T-cell (primary cell): Measurements from ENCODE around the gene TOMM20. TPM values are rescaled to one million over a fixed set of nuclear protein-coding genes. Genes with fewer than 3 reads are reported as not detected.
A peak's percentile ranks its signal among the peaks of the same experiment; 100 is the strongest.
"Not testable (repeated sequence)": the region's sequence is repeated elsewhere in the genome, so short reads cannot be mapped to it uniquely, and the experiment has no call there.

Experiments
- ATAC-seq, 4 experiments: fragments of 200-7000 bp in 3 of 4; fragments of 150-1000 bp in 1 of 4; cut with Tn5 transposase; replicated peaks in 1 of 4; 1 replicate in 3 of 4; 2 replicates in 1 of 4; pipeline ENCODE4 v1.10.0; 2021; ENCODE audit warnings: moderate library complexity in 3 of 4, mild to moderate bottlenecking in 2 of 4, moderate number of reproducible peaks in 1 of 4
- CTCF ChIA-PET, 2 donors: fragments of 300-600 bp; sonication (Branson Sonifier 250); formaldehyde crosslinking; loops; one replicate each; lab custom pipeline; 2022; ENCODE audit warnings: antibody characterized with exemption in 2 of 2; lab: Charles Lee
- POLR2A ChIA-PET, 2 donors: fragments of 300-600 bp; sonication (Branson Sonifier 250); formaldehyde crosslinking; loops; one replicate each; lab custom pipeline; 2022; ENCODE audit warnings: antibody characterized with exemption in 2 of 2; lab: Charles Lee
- DNase-seq, 35 experiments: peaks; one replicate each; pipeline versions ENCODE4 v3.0.0 to v3.0.0-alpha.2; 2013 to 2023
- H3K27ac ChIP-seq: one replicate; pipeline ENCODE4 v1.5.1; 2013; ENCODE audit warnings: low read length
- H3K27me3 ChIP-seq, 2 experiments: replicated peaks in 1 of 2; 1 replicate in 1 of 2; 2 replicates in 1 of 2; pipeline versions ENCODE4 v1.6.1 to v1.7.0; 2013; ENCODE audit warnings: low read length in 1 of 2, mixed read lengths in 1 of 2; ENCODE audit not compliant: control insufficient read depth in 2 of 2, insufficient read depth in 2 of 2; ENCODE audit errors: extremely low read depth in 1 of 2
- H3K36me3 ChIP-seq, 2 donors: 1 replicate in 1 of 2; 2 replicates in 1 of 2; pipeline versions ENCODE4 v1.6.1 to v1.7.0; 2013; ENCODE audit warnings: low read length in 1 of 2; ENCODE audit not compliant: control insufficient read depth in 2 of 2, insufficient read depth in 1 of 2; ENCODE audit errors: extremely low read depth in 1 of 2
- H3K4me1 ChIP-seq, 2 experiments: 1 replicate in 1 of 2; 2 replicates in 1 of 2; pipeline versions ENCODE4 v1.6.1 to v1.7.0; 2013; ENCODE audit warnings: low read length in 2 of 2, mixed read lengths in 1 of 2; ENCODE audit not compliant: insufficient read depth in 2 of 2, control insufficient read depth in 1 of 2; ENCODE audit errors: extremely low read depth in 1 of 2
- H3K4me3 ChIP-seq, 2 donors: 1 replicate in 1 of 2; 2 replicates in 1 of 2; pipeline versions ENCODE4 v1.5.1 to v1.7.0; 2013; ENCODE audit warnings: mild to moderate bottlenecking in 2 of 2, low read length in 1 of 2, moderate library complexity in 1 of 2; ENCODE audit not compliant: control insufficient read depth in 1 of 2; ENCODE audit errors: extremely low read depth in 1 of 2
- H3K9me3 ChIP-seq: 2 replicates; pipeline ENCODE4 v1.7.0; 2013
- H3K27ac Mint-ChIP-seq, 2 donors: one replicate each; pipeline ENCODE4 v1.8.0; 2020 to 2021; ENCODE audit warnings: mild to moderate bottlenecking in 2 of 2, mixed read lengths in 2 of 2
- H3K27me3 Mint-ChIP-seq, 2 donors: one replicate each; pipeline ENCODE4 v1.8.0; 2021 to 2022; ENCODE audit warnings: mixed read lengths in 2 of 2
- H3K36me3 Mint-ChIP-seq: one replicate; pipeline ENCODE4 v1.8.0; 2021; ENCODE audit warnings: mixed read lengths
- H3K4me1 Mint-ChIP-seq, 3 donors: one replicate each; pipeline ENCODE4 v1.8.0; 2020 to 2022; ENCODE audit warnings: mixed read lengths in 3 of 3, mild to moderate bottlenecking in 1 of 3
- H3K4me3 Mint-ChIP-seq, 3 donors: one replicate each; pipeline ENCODE4 v1.8.0; 2020 to 2022; ENCODE audit warnings: mild to moderate bottlenecking in 3 of 3, mixed read lengths in 3 of 3, moderate library complexity in 3 of 3
- H3K9me3 Mint-ChIP-seq, 3 donors: one replicate each; pipeline ENCODE4 v1.8.0; 2020 to 2022; ENCODE audit warnings: mixed read lengths in 3 of 3
- WGBS: methylation state at CpG from one replicate; pipeline ENCODE4 v1.1.5; 2013; ENCODE audit warnings: missing lambda C conversion rate; ENCODE audit not compliant: insufficient coverage; 5-methylcytosine and 5-hydroxymethylcytosine counted together
- total RNA-seq, 35 experiments: library from RNA in 6 of 35; stranded (reverse) in 6 of 35; fragments of 120-200 nt in 1 of 35; gene quantifications; one replicate each; pipeline versions ENCODE4 v1.2.1 to v1.2.4 and lab custom pipeline; 2013 to 2026

TOMM20 gene
- total RNA-seq, 5 donors from 2014 or later (not counting 1 experiment from before 2014, with no cell fraction given) = 81.7 to 115 (median 106) TPM

DNA sequence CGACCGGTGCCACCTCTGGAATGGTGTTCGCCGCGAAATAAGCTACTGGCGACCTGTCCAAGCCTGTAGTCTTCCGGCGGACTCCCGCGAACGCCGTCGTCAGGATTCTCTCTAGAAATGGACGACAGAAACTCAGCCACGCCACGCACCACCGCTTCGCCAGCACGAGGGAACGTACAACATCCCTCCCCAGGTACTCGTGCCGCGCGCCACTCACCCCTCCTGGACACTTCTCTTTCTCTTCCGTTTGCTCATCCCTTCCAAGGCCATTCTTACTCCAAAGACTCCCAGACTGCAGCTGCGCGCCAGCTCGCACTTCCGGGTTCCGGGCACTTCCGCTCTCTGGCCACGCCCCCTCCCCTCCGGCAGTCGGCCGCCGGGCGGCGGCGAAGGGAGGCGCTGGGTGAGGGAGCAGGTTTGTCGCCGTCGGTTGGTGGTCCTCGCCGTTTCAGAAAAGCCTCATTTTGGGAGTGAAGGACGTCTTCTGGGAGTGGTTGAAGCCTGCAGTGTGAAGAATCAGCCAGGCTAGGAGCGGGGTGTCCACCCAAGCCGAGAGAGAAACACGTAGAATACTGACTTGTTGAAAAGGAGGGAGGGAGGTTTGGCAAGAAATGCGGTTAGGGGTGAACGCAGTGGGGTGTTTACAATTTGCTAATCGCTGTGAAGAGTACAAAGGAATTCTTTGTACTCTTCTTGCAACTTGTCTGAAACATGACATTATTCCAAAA, 32.5 kb upstream of the TOMM20 start, which contains the start of gene RBM34:
Gene RBM34, minus strand, starts transcription at position 294 of the 728 bp plus-strand sequence. Its CDS starts 24 bp downstream, at position 270.
- Histone ChIP-seq H3K9me3 (no peaks in the 10 kb centered on the region), H3K36me3 (peaks cover 0 to 29% of the 10 kb centered on the region in 2 donors), H3K27ac (peak within 1 kb of the TSS; percentile 85), H3K4me3 (peak within 1 kb of the TSS; percentile 88 to 93), H3K27me3 (no peaks in the 10 kb centered on the region), H3K4me1 (peaks cover 13 to 37% of the 10 kb centered on the region in 2 experiments)
- CTCF ChIA-PET = interaction anchor here (0.5 to 1.6 kb wide), 7 partner anchors 32 to 661 kb away, joined by 3 to 8 read pairs (median 3); no protein-coding TSS in a partner anchor
- Mint-ChIP-seq H3K9me3 (no peaks in the 10 kb centered on the region), H3K27me3 (no peaks in the 10 kb centered on the region), H3K4me3 (peak within 1 kb of the TSS in 2 of 3 donors; percentile 93), H3K4me1 (peaks cover 25 to 27% (median 25%) of the 10 kb centered on the region in 3 donors), H3K27ac (peak within 1 kb of the TSS; percentile 97 to 99), H3K36me3 (peaks cover 11% of the 10 kb centered on the region)
- DNase-seq (peak; percentile 81 to 95 (median 90)), ATAC-seq (peak; percentile 91 to 94 (median 93))
- 0% methylated on average over 36 of the region's 52 CpGs for WGBS
- POLR2A ChIA-PET = interaction anchor here (0.6 to 1.4 kb wide), 7 partner anchors 28 to 167 kb away, joined by 3 to 4 read pairs (median 3); partner anchors contain the start of genes TOMM20 (in 2 of the 2) and ARID4B (in 1 of the 2)

DNA sequence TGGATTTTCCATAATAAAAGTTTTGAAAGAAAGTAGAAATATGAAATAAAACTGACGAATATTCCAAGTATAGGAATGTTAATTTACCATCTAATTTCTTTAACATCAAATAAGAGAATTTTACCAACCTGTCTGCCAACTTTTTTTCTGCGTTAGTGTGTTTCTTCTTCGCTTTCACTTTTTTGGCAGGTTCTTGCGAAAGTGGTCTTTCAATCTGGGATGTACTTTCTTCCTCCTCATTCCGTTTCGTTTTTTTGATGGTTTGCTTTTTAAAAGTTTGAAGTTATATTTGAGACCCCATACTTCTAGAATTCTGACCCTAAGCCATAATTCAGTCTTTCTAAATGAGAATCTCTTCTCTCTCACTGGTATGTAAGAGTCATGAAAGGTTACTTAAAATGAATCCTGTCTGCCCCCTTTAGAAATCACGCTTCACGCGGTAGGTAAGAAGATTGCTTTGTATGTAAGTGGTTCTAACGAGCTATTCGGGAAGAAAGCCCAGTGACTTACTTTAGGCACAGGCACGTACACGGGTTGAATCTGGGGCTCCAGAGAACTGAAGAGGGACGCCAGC, 31.8 kb upstream of the TOMM20 start:
- peak overlapping the region in 2 of 3 donors; percentile 93 for H3K4me3 Mint-ChIP-seq
- peak overlapping the region; percentile 85 for H3K27ac ChIP-seq
- peaks cover 0 to 29% of the 10 kb centered on the region in 2 donors for H3K36me3 ChIP-seq
- peaks cover 13 to 41% of the 10 kb centered on the region in 2 experiments for H3K4me1 ChIP-seq
- peak in 14 of 35 experiments; percentile 7 to 74 (median 34) for DNase-seq
- H3K4me3 ChIP-seq = peak overlapping the region; percentile 88 to 93
- no peaks in the 10 kb centered on the region for H3K27me3 Mint-ChIP-seq
- peak overlapping the region; percentile 97 to 99 for H3K27ac Mint-ChIP-seq
- ATAC-seq = peak; percentile 64 to 74 (median 72)
- peaks cover 11% of the 10 kb centered on the region for H3K36me3 Mint-ChIP-seq
- H3K4me1 Mint-ChIP-seq = peaks cover 25 to 27% (median 25%) of the 10 kb centered on the region in 3 donors
- CTCF ChIA-PET = interaction anchor here (0.5 to 1.6 kb wide), 8 partner anchors 31 to 660 kb away, joined by 3 to 8 read pairs (median 4); no protein-coding TSS in a partner anchor
- POLR2A ChIA-PET = interaction anchor here (0.5 to 1.4 kb wide), 9 partner anchors 27 to 571 kb away, joined by 3 to 5 read pairs (median 3); partner anchors contain the start of genes TOMM20 (in 2 of the 2) and ARID4B (in 1 of the 2)
- no peaks in the 10 kb centered on the region for H3K27me3 ChIP-seq
- 0% methylated on average over 8 of the region's 14 CpGs for WGBS
- no peaks in the 10 kb centered on the region for H3K9me3 Mint-ChIP-seq
- no peaks in the 10 kb centered on the region for H3K9me3 ChIP-seq

DNA sequence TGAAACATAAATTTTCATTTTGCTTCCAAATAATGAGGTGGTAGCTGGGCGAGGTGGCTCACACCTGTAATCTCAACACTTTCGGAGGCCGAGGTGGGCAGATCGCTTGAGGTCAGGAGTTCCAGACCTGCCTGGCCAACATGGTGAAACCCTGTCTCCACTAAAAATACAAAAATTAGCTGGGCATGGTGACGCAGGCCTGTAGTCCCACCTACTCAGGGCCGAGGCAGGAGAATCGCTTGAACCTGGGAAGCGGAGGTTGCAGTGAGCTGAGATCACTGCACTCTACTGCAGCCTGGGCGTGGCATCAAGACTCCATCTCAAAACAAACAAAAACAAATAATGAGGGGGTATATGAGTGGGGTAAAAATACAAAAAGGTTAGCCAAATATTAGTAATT, 31.3 kb upstream of the TOMM20 start:
- H3K4me3 ChIP-seq = peak overlapping the region in 1 of 2 donors; percentile 88
- CTCF ChIA-PET = interaction anchor here in 1 of 2 donors (0.7 to 1.6 kb wide), 2 partner anchors 660 to 850 kb away, joined by 3 read pairs; no protein-coding TSS in a partner anchor
- 95% methylated on average over 4 of the region's 9 CpGs for WGBS

DNA sequence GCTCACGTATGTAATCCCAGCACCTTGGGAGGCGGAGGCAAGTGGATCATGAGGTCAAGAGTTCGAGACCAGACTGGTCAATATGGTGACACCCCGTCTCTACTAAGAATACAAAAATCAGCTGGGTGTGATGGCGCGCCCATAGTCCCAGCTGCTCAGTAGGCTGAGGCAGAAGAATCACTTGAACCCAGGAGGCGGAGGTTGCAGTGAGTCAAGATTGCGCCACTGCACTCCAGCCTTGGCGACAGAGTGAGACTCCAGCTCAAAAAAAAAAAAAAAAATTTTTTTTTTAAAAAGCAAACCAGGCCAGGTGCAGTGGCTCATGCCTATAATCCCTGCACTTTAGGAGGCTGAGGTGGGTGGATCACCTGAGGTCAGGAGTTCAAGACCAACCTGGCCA, 30.6 kb upstream of the TOMM20 start:
- WGBS = 100% methylated on average over 8 of the region's 9 CpGs
- H3K4me3 Mint-ChIP-seq = peak overlapping the region in 2 of 3 donors; percentile 93
- H3K9me3 ChIP-seq, ATAC-seq, H3K27me3 Mint-ChIP-seq, H3K4me3 ChIP-seq, DNase-seq, H3K27me3 ChIP-seq, H3K27ac ChIP-seq, H3K9me3 Mint-ChIP-seq: not testable (repeated sequence)
- H3K27ac Mint-ChIP-seq = peak overlapping the region in 1 of 2 donors; percentile 28
- H3K4me1 ChIP-seq = peaks cover 13 to 41% of the 10 kb centered on the region in 2 experiments
- ChIA-PET CTCF (interaction anchor here (0.6 to 0.7 kb wide), 6 partner anchors 32 to 850 kb away, joined by 3 to 8 read pairs (median 4); no protein-coding TSS in a partner anchor), POLR2A (interaction anchor here (0.6 to 0.7 kb wide), 5 partner anchors 9 to 165 kb away, joined by 3 to 6 read pairs (median 4); no protein-coding TSS in a partner anchor)
- peaks cover 29 to 35% (median 33%) of the 10 kb centered on the region in 3 donors for H3K4me1 Mint-ChIP-seq
- H3K36me3 ChIP-seq = peaks cover 0 to 38% of the 10 kb centered on the region in 2 donors
- peaks cover 15% of the 10 kb centered on the region for H3K36me3 Mint-ChIP-seq

More for the DNA sequence above, 31.3 kb upstream of the TOMM20 start:
- ATAC-seq, H3K27me3 Mint-ChIP-seq, H3K9me3 ChIP-seq, DNase-seq, H3K27me3 ChIP-seq, H3K9me3 Mint-ChIP-seq: not testable (repeated sequence)
- Histone ChIP-seq H3K27ac (peak overlapping the region; percentile 85), H3K4me1 (peaks cover 13 to 41% of the 10 kb centered on the region in 2 experiments), H3K36me3 (peaks cover 0 to 32% of the 10 kb centered on the region in 2 donors)
- POLR2A ChIA-PET = interaction anchor here (0.7 kb wide), 2 partner anchors 20 to 57 kb away, joined by 3 to 5 read pairs; no protein-coding TSS in a partner anchor
- H3K27ac Mint-ChIP-seq = peak overlapping the region; percentile 66 to 97
- peak overlapping the region in 2 of 3 donors; percentile 93 for H3K4me3 Mint-ChIP-seq
- peaks cover 11% of the 10 kb centered on the region for H3K36me3 Mint-ChIP-seq
- peaks cover 25 to 29% (median 27%) of the 10 kb centered on the region in 3 donors for H3K4me1 Mint-ChIP-seq

DNA sequence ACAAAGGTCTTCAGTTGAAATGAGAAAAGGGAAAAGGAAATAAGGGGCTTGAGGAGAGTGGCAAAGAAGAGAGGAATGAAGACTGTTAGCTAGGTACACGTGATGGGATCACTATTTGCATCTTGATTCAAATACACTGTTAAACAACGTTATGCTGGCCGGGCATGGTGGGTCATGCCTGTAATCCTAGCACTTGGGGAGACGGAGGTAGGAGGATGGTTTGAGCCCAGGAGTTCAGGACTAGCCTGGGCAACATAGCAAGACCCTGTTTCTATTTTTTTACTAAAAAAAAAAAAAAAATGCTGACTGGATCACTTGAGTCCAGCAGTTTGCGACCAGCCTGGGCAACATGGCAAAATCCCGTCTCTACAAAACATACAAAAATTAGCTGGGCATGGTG, 30.0 kb upstream of the TOMM20 start:
- Mint-ChIP-seq H3K36me3 (peaks cover 18% of the 10 kb centered on the region), H3K9me3 (no peaks in the 10 kb centered on the region), H3K4me3 (peak overlapping the region in 1 of 3 donors; percentile 28), H3K27me3 (no peaks in the 10 kb centered on the region), H3K27ac (peak overlapping the region in 1 of 2 donors; percentile 28), H3K4me1 (peaks cover 35 to 37% (median 35%) of the 10 kb centered on the region in 3 donors)
- WGBS = 100% methylated on average over 1 of the region's 6 CpGs
- ATAC-seq = no peak
- DNase-seq = no peak
- H3K27me3 ChIP-seq = no peaks in the 10 kb centered on the region
- CTCF ChIA-PET = interaction anchor here (0.6 to 0.7 kb wide), 3 partner anchors 38 to 257 kb away, joined by 3 to 4 read pairs (median 4); no protein-coding TSS in a partner anchor
- no peak overlapping the region for H3K27ac ChIP-seq
- peaks cover 13 to 41% of the 10 kb centered on the region in 2 experiments for H3K4me1 ChIP-seq
- H3K36me3 ChIP-seq = peaks cover 1 to 42% of the 10 kb centered on the region in 2 donors
- no peak overlapping the region for H3K4me3 ChIP-seq
- H3K9me3 ChIP-seq = no peaks in the 10 kb centered on the region
- POLR2A ChIA-PET = interaction anchor here (0.6 to 0.7 kb wide), 4 partner anchors 8 to 166 kb away, joined by 3 to 6 read pairs (median 4); no protein-coding TSS in a partner anchor
